Measurements from ENCODE around the gene DTD1.

DTD1 gene

GRCh38 chr20:18793625-18794427 lies 206.0 kb downstream of the DTD1 start (continued):
- TF ChIP-seq SP3 (tag by site-specific recombination; IDR thresholded peaks at IDR 0.05) = peak; percentile 65
- peak; percentile 10; the same call in 1 of the 2 replicates for TF ChIP-seq GLIS1 (tag by site-specific recombination; IDR thresholded peaks at IDR 0.05)
- TF ChIP-seq ZNF133 (tag by site-specific recombination; IDR thresholded peaks at IDR 0.05) = no peak
- 0 out of 2 replicates have a peak, but pooled peaks have one; percentile 6 for TF ChIP-seq ZSCAN18 (tag by site-specific recombination; IDR thresholded peaks at IDR 0.05)
- TF ChIP-seq GLIS2 (tag by site-specific recombination; IDR thresholded peaks at IDR 0.05) = 0 out of 2 replicates have a peak, but pooled peaks have one; percentile 11
- TF ChIP-seq ZBTB8A (tag by site-specific recombination; IDR thresholded peaks at IDR 0.05) = peak; percentile 51
- TF ChIP-seq ZNF555 (tag by site-specific recombination; conservative IDR thresholded peaks at IDR 0.05) = no peak
- peak; percentile 53 for TF ChIP-seq YY2 (tag by site-specific recombination; IDR thresholded peaks at IDR 0.05)
- peak; percentile 42; the same call in 1 of the 2 replicates for TF ChIP-seq KLF8 (tag by site-specific recombination; IDR thresholded peaks at IDR 0.05)
- TF ChIP-seq SP7 (tag by site-specific recombination; IDR thresholded peaks at IDR 0.05) = peak; percentile 61

- Histone ChIP-seq H3K4me3 (ENCODE audit: low read depth, low read length) (peak overlapping the region; percentile 65), H3K4me1 (ENCODE audit: control insufficient read depth, insufficient read depth, low read length) (no peaks in the 10 kb centered on the region), H3K9me3 (ENCODE audit: control insufficient read depth, insufficient read depth, low read depth, low read length) (no peaks in the 10 kb centered on the region), H3K27ac (ENCODE audit: extremely low read depth, low read depth, low read length) (peak overlapping the region; percentile 25; the same call in 1 of the 2 replicates), H3K36me3 (ENCODE audit: control insufficient read depth in 2 of 2, insufficient read depth in 1 of 2, low read length in 2 of 2) (no peaks in the 10 kb centered on the region)
- peak; percentile 34; the same call in 1 of the 2 replicates for TF ChIP-seq SCRT2 (tag by site-specific recombination; IDR thresholded peaks at IDR 0.05)
- TF ChIP-seq GLIS1 (tag by site-specific recombination; IDR thresholded peaks at IDR 0.05) = 0 out of 2 replicates have a peak, but pooled peaks have one; percentile 1
- TF ChIP-seq ZNF132 (tag by site-specific recombination; IDR thresholded peaks at IDR 0.05; ENCODE audit: borderline replicate concordance) = no peak
- TF ChIP-seq GFI1B (tag by site-specific recombination; IDR thresholded peaks at IDR 0.05) = no peak
- ChIA-PET POLR2A (no interaction called here), CTCF (interaction anchor here (0.7 kb wide), 1 partner anchor 1075 kb away, joined by 3 read pairs; no protein-coding TSS in a partner anchor)
Measured at GRCh38 chr20:18794428-18794787, 206.6 kb downstream of the DTD1 start.

- H3K4me1 ChIP-seq (ENCODE audit: control insufficient read depth, insufficient read depth, low read length) = no peaks in the 10 kb centered on the region
- TF ChIP-seq ZNF426 (tag by site-specific recombination; IDR thresholded peaks at IDR 0.05) = no peak
- TF ChIP-seq KLF16 (tag by site-specific recombination; IDR thresholded peaks at IDR 0.05) = no peak
- no peak for TF ChIP-seq ZNF37A (tag by site-specific recombination; IDR thresholded peaks at IDR 0.05)
- no peak for TF ChIP-seq ZBTB1 (tag by site-specific recombination; IDR thresholded peaks at IDR 0.05)
- TF ChIP-seq ZNF488 (tag by site-specific recombination; IDR thresholded peaks at IDR 0.05) = no peak
- no peak for TF ChIP-seq ZNF530 (tag by site-specific recombination; IDR thresholded peaks at IDR 0.05; ENCODE audit: low read depth)
- TF ChIP-seq BCL6B (tag by site-specific recombination; IDR thresholded peaks at IDR 0.05) = no peak
- no peak for TF ChIP-seq ZNF391 (tag by site-specific recombination; IDR thresholded peaks at IDR 0.05; ENCODE audit: borderline replicate concordance, low read depth)
- no peak for TF ChIP-seq GFI1B (tag by site-specific recombination; IDR thresholded peaks at IDR 0.05)
- no peak for TF ChIP-seq ZNF580 (tag by site-specific recombination; IDR thresholded peaks at IDR 0.05)
- CTCF ChIA-PET = interaction anchor here (0.6 kb wide), 1 partner anchor 31 kb away, joined by 3 read pairs; no protein-coding TSS in a partner anchor
- H3K36me3 ChIP-seq (ENCODE audit: control insufficient read depth in 2 of 2, insufficient read depth in 1 of 2, low read length in 2 of 2) = no peaks in the 10 kb centered on the region
- POLR2A ChIA-PET = no interaction called here
- H3K9me3 ChIP-seq (ENCODE audit: control insufficient read depth, insufficient read depth, low read depth, low read length) = no peaks in the 10 kb centered on the region
- no peak overlapping the region for H3K27ac ChIP-seq (ENCODE audit: extremely low read depth, low read depth, low read length)
- no peak overlapping the region for H3K4me3 ChIP-seq (ENCODE audit: low read depth, low read length)
Measured at GRCh38 chr20:18795366-18795765, 207.5 kb downstream of the DTD1 start.

All from HEK293 (cell line).